ENCODE results near the gene CD33.
"Not testable (repeated sequence)": the region's sequence is repeated elsewhere in the genome, so short reads cannot be mapped to it uniquely, and the experiment has no call there.

The CD33 gene

DNA sequence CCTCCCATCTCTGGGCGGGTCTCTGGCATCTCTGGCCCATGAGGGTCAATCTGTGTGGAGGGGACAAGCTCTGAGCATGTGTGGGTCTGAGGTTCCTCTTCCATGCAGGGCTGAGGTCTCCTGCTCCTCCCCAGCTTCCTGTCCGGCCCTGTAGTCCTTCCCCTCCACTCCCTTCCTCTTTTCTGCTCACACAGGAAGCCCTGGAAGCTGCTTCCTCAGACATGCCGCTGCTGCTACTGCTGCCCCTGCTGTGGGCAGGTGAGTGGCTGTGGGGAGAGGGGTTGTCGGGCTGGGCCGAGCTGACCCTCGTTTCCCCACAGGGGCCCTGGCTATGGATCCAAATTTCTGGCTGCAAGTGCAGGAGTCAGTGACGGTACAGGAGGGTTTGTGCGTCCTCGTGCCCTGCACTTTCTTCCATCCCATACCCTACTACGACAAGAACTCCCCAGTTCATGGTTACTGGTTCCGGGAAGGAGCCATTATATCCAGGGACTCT is at the start of gene CD33:
Gene CD33 (plus strand): TSS at position 183 of the 496 bp plus-strand sequence. CDS start 39 bp downstream, at position 222.
- FAIRE-seq: not testable (repeated sequence)

DNA sequence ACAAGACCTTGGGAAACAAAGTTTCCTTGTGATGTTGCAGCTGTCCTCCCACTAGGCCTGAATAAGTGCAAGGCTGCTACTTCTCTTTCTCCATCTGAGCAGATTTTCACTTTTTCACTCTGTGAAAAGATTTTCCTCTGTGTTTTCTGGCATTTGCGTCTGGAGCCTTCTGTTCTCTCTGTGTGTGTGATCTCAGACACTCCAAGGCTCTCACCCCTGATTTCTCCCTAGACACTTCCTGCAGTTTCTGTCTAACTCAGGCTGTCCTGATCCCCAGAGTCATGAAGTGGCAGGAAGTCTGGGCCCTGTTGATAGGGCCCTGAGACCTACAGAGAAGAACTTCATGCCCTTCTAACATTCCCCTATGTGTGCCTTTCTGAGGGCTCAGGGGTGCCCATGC is 45.6 kb upstream of the CD33 start:
- FAIRE-seq: no peak

DNA sequence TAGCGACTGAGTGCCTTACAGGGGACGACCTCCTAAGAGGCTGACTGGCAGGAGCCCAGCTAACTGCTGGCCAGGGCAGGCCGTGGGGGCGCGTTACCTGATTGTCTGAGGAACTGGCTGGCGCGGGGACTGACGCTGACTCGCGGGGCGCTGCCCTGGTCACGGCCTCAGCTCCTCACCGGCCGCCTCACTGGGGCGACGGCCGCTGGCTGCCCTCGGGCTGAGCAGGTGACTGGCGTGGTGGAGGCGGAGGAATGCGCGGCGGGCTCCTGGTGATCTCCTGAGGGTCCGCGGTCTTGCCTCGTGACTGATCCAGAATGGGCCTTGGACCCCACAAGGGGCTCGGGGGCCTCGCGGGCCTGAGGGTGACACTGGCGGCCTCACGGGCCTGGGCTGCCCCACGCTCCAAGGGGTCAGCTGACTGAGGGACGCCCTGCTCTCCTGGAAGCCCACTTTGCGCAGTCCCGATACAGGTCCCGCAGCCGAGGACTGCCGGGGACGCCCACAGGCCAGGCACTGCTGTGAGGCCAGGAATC is 43.4 kb upstream of the CD33 start:
- FAIRE-seq: no peak

DNA sequence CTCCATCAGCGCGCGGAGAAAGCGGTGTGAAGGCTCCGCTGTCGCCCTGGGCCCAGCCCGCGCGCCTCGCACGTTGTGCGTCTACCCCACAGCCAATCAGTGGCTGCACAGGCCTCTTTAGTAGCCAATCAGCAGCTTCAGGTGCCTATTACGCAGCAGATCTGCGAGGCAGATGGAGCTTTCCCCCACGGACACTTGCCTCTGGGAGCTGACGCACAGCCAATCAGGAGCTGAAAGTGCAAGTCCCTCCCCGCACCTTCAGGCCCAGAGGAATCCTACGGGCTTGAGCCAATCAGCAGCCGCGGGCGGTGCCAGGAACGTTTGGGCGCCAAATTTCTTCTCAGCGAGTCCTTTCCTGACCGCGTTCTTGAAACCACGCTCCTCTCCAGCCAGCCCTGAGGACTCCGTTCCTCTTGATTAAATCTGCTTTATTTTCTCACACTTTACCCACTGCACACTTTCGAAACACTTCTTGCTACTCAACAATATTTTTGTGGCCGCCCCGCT is 42.9 kb upstream of the CD33 start:
- no peak for FAIRE-seq

DNA sequence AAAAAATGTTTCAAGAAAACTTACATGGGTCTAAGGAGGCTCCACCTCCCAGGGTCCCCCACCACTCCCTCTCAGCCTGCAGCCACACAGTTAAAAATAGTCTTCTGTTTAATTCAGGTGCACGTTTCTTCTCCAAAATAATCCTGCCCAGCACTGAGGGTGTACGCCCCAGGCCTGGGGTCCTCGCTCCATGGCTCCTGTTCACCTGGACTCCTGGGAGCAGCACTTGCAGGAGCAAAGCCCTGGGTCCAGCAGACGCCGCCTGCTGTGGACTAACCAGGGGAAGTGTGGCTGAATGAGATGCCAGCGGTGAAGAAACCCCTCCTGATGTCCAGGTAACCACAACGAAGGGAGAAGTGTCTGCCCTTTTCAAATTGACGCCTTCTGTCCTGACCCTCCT is 41.3 kb upstream of the CD33 start:
- no peak for FAIRE-seq

DNA sequence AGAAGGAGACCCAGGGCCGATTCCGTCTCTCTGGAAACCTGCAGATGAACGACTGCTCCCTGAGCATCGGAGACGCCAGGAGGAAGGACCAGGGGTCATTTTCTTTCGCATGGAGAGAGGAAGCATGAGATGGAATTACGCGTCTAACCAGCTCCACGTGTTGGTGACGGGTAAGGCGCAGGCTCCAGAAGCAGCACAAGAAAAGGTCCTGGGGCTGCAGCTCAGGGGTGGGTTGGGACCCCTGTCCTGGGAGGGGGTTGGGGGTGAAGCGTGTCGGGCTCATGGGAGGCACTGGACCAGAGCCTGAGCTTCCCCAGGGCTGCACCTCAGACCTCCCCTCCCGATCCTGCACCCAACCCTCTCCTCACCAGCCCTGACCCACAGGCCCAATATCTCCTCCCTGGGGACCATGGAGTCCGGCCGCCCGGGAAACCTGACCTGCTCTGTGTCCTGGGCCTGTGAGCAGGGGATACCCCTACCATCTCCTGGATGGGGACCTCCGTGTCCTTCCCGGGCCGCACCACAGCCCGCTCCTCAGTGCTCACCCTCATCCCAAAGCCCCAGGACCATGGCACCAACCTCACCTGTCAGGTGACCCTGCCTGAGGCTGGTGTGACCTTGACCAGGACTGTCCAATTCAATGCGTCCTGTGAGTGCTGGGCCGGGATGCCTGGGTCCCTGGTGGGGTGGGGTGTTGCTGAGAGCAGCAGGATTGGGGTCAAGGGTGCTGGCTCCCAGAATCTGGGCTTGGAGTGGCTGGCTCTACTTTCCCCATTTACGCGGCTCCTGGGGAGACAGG is 39.6 kb upstream of the CD33 start:
- no peak for FAIRE-seq

DNA sequence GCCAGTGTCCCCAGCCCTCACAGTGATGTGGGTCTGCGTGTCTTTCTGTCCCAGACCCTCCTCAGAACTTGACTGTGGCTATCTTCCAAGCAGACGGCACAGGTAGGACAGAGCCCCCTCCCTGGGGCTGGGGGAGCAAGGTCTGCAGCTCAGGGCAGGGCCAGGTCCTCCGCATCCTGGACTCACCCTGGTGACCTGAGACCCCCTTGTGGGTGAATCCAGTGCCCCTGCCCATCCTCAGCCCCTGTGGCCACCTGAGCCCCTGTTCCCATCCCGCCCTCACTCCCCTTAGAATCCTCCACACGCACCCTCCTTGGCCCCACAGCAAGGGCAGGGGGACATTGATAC is 39.0 kb upstream of the CD33 start:
- FAIRE-seq: no peak

DNA sequence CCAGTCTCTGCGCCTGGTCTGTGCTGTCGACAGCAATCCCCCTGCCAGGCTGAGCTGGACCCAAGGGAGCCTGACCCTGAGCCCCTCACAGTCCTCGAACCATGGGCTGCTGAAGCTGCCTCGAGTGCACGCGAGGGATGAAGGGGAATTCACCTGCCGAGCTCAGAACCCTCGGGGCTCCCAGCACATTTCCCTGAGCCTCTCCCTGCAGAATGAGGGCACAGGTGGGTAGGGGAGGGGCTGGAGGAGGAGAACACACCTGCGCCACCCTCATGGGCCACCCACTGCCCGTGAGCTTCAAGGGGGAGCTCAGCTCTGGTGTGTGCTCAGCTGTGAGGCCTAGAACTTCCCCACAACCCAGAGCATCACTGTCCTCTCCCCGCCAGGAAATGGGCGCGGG is 38.6 kb upstream of the CD33 start:
- FAIRE-seq: no peak

DNA sequence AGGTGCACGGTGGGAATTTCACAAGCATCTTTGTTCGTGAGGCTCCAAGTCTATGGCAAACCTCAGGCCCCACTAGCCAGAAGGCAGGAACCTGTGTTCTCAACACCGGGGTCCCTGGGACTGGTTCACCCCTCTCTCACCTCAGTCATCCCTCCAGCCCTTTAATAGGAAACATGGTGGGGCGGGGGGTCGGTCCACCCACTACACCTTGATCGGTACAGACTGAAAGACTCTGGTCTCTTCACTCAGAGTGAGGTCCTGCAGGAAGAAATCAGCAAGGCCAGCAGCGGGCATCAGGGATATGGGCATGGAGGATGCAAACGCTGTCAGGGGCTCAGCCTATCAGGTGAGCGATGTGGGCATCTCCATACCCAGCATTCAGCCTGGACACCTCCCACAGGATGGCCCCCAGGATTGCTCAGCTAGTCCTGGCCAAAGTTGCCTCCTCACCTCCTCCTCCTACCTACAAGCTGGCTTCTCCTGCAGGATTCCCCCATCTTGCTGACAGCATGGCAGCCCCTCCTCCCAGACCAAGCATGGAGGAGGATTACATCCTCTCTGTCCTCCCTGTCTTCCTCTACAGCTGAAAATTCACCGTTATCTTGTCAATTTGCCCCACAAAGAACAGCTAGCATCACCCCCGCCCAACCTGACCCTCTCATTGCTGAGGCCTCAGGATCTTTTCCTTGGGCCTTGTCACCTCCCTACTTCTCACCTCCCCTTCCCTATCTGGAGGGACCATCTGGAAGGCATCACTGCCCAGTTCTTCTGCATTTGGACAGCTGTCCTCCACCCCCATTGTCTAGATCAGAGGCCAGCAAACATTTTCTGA is 37.3 kb upstream of the CD33 start:
- FAIRE-seq: no peak

DNA sequence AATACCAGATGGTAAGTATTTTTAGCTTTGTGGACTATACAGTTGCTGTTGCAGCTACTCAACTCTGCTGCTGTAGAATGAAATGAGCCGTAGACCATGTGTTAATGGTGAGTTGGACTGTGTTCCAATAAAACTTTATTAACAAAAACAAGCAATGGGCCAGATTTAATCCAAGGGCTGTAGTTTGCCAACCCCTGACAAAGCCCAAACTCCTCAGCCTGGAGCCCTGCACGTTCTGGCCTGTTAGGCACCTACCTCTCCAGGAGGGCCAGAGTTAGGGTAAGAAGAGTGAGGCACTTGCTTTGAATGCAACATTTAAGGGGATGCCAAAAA is 36.7 kb upstream of the CD33 start:
- FAIRE-seq: no peak

DNA sequence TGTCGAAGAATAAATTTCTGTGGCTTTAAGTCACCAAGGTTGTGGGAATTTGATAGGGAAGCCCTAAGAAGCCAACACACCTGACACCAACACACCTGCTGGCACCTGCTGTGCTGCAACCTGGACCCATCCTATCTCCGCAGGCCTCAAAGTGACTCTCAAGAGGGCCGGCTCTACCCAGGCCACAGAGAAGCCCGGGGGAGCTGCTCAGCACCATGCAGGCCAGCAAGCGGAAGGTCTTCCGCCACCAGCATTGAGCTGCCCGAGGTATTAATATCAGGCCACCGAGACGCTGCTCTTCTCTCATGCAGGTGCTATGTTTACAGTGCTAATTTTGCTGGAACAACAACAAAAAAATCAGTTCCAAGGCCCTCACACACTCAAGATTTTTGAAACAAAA is 32.2 kb upstream of the CD33 start:
- FAIRE-seq: no peak

DNA sequence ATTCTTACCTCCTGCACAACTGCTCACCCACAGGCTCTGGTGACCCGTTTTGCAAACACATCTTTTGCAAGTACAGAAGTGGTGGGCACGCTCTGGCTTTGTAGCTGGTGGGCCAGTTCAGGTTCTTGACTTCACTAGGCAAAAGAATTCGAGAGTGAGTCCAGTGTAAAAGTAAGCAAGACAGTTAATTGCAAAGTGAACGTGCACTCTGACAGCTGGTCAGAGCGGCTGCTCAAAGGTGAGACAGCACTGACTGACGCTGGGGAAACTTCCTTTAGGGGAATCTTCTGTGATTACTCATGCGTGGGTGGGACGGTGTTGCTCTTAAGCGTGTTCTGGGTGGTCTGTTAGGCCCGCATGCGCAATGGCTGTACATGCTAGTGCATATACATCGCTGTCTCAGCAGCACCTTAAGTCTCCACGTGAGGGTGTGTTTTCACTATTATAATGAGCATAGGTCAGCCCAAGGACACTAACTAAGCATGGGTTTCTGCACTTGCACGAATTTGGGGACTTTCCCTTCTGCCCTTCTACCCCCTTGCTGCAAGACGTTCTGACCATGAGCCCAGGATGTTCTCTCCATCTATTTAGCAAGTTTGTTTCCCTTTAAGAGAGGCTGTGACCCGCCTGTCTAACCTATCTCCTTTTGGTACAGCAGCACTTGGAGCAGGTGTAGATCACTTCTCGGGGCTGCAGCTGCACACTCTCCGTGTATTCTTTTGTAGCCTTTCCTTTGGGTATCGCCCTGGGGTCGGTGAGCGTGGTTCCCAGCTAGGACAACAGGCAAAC is 30.2 kb upstream of the CD33 start:
- no peak for FAIRE-seq

DNA sequence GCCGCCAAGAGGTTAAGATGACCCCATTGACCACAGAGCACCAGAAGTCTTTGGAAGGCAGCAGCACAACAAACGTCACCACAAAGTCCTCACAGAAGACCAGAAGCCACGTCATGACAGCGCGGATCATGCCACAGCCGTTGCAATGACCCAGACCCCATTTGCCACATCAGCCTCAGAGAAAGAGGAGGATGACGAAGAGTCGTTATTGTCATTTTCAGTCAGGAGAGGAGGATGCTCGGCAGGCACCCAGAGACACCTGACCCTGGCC is 29.6 kb upstream of the CD33 start:
- no peak for FAIRE-seq

DNA sequence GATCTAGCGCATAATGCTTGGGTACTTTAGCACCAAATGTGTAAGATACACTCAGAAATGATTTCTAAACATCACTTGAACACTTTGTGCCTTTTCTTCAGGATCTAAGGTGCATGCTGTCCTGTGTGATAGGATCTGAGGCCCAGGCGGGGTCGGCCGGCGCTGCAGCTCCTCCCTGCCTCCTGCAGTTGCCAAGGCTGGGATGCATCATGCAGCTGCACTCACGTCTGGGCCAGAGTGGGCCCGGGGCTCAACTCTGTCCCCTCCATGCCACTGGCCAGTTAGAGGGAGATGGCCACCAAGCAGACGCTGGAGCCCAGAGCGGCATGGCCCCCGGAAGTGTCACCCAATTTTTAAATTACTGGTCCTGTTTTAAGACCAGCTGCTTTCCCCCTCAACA is 29.3 kb upstream of the CD33 start:
- FAIRE-seq: no peak

DNA sequence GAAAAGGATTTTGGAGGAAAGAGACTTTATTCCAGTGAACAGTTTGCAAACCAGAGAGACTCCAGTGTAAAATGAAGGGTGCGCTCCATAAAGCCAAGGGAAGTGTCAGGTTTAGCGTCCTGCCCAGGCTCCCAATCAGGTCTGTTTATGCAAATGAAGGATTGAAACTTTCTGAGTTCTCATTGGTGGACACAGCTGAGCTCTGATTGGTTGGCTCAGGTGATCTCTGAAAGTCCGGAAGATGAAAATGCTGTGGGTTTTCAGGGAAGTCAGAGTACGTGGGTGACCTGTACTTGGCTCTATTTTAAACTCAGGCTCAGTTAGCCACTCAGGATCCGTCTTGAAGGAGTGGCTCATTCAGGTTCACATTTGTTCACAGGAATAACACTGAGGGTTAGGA is 28.7 kb upstream of the CD33 start:
- FAIRE-seq: no peak

DNA sequence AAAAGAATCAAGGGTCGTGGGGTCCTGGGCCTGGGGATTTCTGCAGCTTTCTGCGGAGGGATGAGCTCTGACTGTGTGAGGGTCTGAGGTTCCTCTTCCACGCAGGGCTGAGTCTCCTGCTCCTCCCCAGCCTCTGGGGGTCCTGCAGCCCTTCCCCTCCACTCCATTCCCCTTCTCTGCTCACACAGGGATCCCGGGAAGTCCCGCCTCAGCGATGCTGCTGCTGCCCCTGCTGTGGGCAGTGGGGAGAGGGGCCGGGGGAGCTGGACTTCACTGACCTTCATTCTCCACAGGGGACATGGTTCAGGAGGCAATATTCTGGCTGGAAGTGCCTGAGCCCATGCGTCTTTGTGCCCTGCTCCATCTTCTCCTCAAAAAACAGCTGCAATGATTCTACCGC is 26.2 kb upstream of the CD33 start:
- no peak for FAIRE-seq

DNA sequence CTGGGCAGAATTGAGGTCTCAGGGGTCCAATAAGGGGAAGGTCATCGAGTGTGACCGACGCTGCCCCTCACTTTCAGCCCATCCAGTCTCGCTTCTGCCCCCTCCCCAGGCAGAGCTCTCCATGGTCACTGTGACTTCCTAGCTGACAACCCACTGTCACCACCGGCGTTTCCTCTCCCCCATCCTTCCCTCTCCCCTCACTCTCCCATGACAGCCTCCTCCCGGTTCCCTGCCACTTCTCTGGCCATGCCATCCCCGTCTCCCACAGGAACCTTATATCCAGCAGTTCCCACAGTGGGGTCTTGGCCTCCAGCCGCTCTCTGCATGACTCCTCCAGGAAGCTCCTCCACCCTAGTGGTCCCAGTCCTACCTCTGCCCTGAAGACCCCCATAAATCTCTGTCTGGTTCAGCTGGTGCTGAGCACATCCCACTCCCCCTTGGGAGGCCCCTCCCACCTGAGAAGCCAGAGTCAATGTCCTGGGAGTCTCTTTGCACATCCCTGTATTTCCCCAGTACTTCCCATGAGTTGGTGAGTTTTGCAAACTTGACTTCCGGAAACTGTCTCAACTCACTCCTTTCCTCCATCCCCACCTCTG is 24.7 kb upstream of the CD33 start:
- no peak for FAIRE-seq

DNA sequence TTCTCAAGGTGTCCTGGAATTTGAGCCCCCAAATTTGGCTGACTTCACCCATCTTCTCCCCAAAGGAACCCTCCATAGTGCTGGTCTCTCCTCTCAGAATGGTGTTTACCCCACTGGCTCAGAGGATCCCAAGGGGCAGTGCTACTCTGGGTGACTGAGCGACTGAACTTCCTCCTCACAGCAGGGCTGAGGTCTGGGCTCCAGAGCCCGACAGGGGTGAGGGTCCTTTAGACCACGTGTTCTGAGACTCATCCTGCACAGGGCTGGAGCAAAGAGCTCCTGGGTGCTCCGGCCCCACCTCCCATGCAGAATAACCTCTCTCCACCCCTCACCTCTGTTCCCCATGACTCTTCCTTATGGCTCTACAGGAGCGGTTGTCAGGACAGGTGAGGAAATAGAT is 23.2 kb upstream of the CD33 start:
- FAIRE-seq: no peak

DNA sequence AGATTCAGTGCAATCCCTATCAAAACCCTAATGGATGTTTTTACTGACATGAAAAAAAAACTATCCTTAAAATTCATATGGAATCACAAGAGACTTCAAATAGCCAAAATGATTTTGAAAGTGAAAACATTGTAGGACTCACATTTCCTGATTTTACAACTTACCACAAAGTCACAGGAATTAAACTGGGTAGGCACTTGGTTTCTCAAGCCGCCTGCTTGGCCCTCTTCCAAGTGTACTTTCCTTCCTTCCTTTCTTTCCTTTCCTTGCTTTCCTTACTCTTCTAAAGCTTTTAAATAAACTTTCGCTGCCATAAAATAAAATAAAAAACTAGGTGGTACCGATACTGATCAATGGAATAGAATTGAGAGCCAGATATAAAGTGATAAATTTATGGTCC is 21.0 kb upstream of the CD33 start:
- FAIRE-seq: no peak

DNA sequence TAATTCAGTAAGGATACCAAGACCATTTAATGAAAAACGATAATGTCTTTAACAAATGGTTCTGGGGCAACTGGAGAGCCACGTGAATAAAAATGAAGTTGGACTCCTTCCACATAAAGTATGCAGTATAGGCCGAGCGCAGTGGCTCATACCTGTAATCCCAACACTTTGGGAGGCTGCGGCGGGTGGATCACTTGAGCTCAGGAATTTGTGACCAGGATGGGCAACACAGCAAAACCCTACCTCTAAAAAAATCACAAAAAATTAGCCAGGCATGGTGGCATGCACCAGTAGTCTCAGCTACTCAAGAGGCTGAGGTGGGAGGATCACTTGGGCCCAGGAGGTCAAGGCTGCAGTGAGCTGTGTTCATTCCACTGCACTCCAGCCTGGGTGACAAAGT is 20.6 kb upstream of the CD33 start:
- FAIRE-seq: no peak

DNA sequence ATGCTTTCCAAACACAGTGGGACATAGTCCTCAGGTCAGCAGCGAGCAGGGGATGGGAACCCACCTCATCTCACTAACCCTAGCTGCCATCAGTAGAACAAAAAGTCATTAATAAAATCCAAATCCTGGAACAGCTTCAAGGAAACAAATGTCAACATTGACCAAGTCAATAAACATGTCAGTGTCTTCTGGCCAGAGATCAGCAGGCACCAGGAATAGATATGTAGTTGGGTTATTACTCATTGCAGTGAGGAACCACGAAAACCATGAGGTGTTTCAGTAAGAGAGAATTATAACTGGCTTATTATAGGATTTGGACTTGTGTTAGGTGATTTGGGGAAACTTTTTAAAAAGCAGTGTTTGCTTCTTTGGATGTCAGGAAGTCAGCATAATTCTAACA is 17.1 kb upstream of the CD33 start:
- FAIRE-seq: no peak

DNA sequence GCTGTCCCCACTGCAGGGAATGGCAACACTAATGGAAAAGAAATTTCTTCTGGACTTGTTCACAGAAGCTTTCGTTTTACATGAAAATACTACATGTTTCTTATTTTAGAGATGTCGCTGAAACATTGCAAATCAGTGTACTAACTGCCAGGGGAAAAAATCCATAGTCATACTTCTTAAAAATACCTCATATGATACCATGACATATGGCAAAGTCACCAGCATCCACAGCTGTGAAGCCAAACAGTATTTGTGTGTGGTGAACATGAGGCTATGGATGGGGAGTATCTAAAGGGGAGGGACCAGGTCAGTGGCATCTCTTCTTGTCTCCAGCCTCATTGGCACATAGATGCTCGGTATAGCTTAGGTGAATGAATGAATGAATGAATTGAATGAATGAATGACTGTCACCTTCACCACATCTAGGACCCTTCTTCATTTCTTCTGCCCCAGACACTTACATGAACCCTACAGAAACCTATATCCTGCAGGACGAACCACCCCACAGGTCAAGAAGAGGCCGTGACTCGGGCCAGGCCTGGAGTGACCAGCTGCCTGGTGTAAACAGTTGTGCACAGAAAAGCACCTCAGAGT is 14.6 kb upstream of the CD33 start:
- no peak for FAIRE-seq

Measured in A204.1 (cell line).